HepG2 (cell line): ENCODE measurements around the gene VSNL1. TPM values are rescaled to one million over a fixed set of nuclear protein-coding genes. Genes with fewer than 3 reads are reported as not detected.

Experiments used
- ATAC-seq: fragments of 200-7000 bp; cut with Tn5 transposase; 3 replicates; pipeline ENCODE4 v1.9.1; 2020; ENCODE audit warnings: mild to moderate bottlenecking, moderate library complexity
- BruUV-seq: library from RNA; stranded (reverse); fragments of 400-500 nt; replicated peaks from 2 replicates; lab custom pipeline; 2021; lab: Mats Ljungman, UMichigan
- CTCF ChIA-PET: fragments of 300-600 bp; formaldehyde crosslinking; extraction: SDS; loops from one replicate; lab custom pipeline; 2021; ENCODE audit warnings: low total read pairs, inconsistent platforms, low intra/inter-chr PET ratio; lab: Yijun Ruan, JAX
- POLR2A ChIA-PET: fragments of 350-600 bp; sonication (Branson Sonifier 250); formaldehyde crosslinking; loops from one replicate; lab custom pipeline; 2020; ENCODE audit warnings: antibody characterized with exemption, inconsistent platforms; lab: Yijun Ruan, JAX
- DNase-seq: peaks from one replicate; pipeline ENCODE4 v3.0.0-alpha.2; 2015; ENCODE audit warnings: low spot score
- FAIRE-seq: peaks from 3 replicates; lab custom pipeline; 2011; peaks lifted over from hg19 to GRCh38; lab: Jason Lieb, UNC
- H2AFZ ChIP-seq: one replicate; pipeline ENCODE4 v1.6.1; 2011; ENCODE audit warnings: low read length, inconsistent platforms
- H3K27ac ChIP-seq: fragments of 300-600 bp; 3 replicates; pipeline ENCODE4 v1.8.0; 2011; ENCODE audit warnings: mixed run types, mild to moderate bottlenecking, mixed read lengths, low read length, inconsistent platforms; ENCODE audit not compliant: insufficient read depth; ENCODE audit errors: extremely low read length
- H3K27me3 ChIP-seq, 2 experiments: fragments of 200-600 bp in 1 of 2; 2 replicates in 1 of 2; 3 replicates in 1 of 2; pipeline versions ENCODE4 v1.6.0 to v1.8.0; 2011; ENCODE audit warnings: low read length in 2 of 2, mild to moderate bottlenecking in 2 of 2, moderate library complexity in 2 of 2, inconsistent platforms in 1 of 2; ENCODE audit not compliant: insufficient read depth in 2 of 2, control insufficient read depth in 1 of 2
- H3K36me3 ChIP-seq, 2 experiments: fragments of 200-600 bp in 1 of 2; replicated peaks in 1 of 2; 2 replicates in 1 of 2; 3 replicates in 1 of 2; pipeline versions ENCODE4 v1.5.1 to v1.8.0; 2011; ENCODE audit warnings: low read length in 2 of 2, inconsistent platforms in 1 of 2; ENCODE audit not compliant: insufficient read depth in 2 of 2, control insufficient read depth in 1 of 2
- H3K4me1 ChIP-seq: 2 replicates; pipeline ENCODE4 v1.5.1; 2012; ENCODE audit warnings: low read length, inconsistent platforms; ENCODE audit not compliant: insufficient read depth
- H3K4me2 ChIP-seq: 2 replicates; pipeline ENCODE4 v1.6.0; 2011; ENCODE audit warnings: low read depth, low read length, inconsistent platforms
- H3K4me3 ChIP-seq, 3 experiments: fragments of 200-600 bp in 1 of 3; sonication (generic), shearing (Covaris generic) in 1 of 3; replicated peaks in 1 of 3; 2 replicates each; pipeline ENCODE4 v1.5.1; 2011 to 2016; ENCODE audit warnings: low read length in 3 of 3, inconsistent platforms in 2 of 3, low read depth in 2 of 3, mild to moderate bottlenecking in 2 of 3, control low read depth in 1 of 3, mixed read lengths in 1 of 3; ENCODE audit not compliant: insufficient read depth in 1 of 3
- H3K79me2 ChIP-seq: one replicate; pipeline ENCODE4 v1.6.1; 2011; ENCODE audit warnings: low read length, inconsistent platforms; ENCODE audit not compliant: insufficient read depth
- H3K9ac ChIP-seq: 2 replicates; pipeline ENCODE4 v1.6.0; 2011; ENCODE audit warnings: mild to moderate bottlenecking, low read depth, low read length, inconsistent platforms; ENCODE audit not compliant: insufficient read depth
- H3K9me3 ChIP-seq: 2 replicates; pipeline ENCODE4 v1.5.1; 2012; ENCODE audit warnings: mild to moderate bottlenecking, low read length
- H4K20me1 ChIP-seq: 2 replicates; pipeline ENCODE4 v1.6.0; 2011; ENCODE audit warnings: inconsistent platforms, mild to moderate bottlenecking, low read length, moderate library complexity; ENCODE audit not compliant: insufficient read depth
- AHR ChIP-seq: IDR thresholded peaks from 2 replicates; pipeline ENCODE4 v1.6.1; 2018; ENCODE audit warnings: missing genetic modification reagents, missing compliant biosample characterization
- ATF7 ChIP-seq, 2 experiments: fragments of 450-650 bp in 1 of 2; sonication (generic) in 1 of 2; formaldehyde crosslinking in 1 of 2; IDR thresholded peaks; 2 replicates each; pipeline versions ENCODE4 v1.4.0 to v1.6.1; 2016 to 2020; ENCODE audit warnings: antibody characterized with exemption in 1 of 2, mild to moderate bottlenecking in 1 of 2, missing genetic modification reagents in 1 of 2
- FOSL2 ChIP-seq: sonication (generic); formaldehyde crosslinking; IDR thresholded peaks from 2 replicates; pipeline ENCODE4 v1.4.0; 2020; ENCODE audit warnings: missing genetic modification reagents
- KMT2B ChIP-seq: IDR thresholded peaks from 2 replicates; pipeline ENCODE4 v1.6.1; 2016; ENCODE audit warnings: missing genetic modification reagents, missing compliant biosample characterization
- POLR2AphosphoS2 ChIP-seq: IDR thresholded peaks from 2 replicates; pipeline ENCODE4 v1.6.1; 2011; ENCODE audit warnings: low read depth, low read length, improper control_type of control experiment
- PRMT3 ChIP-seq: sonication (generic); formaldehyde crosslinking; IDR thresholded peaks from 2 replicates; pipeline ENCODE4 v1.8.1; 2022; ENCODE audit warnings: low read depth, mild to moderate bottlenecking, moderate library complexity, missing genetic modification reagents, borderline replicate concordance
- SKIL ChIP-seq: sonication (generic); formaldehyde crosslinking; IDR thresholded peaks from 2 replicates; pipeline ENCODE4 v1.8.0; 2022; ENCODE audit warnings: missing genetic modification reagents, mild to moderate bottlenecking, moderate library complexity, borderline replicate concordance
- ZHX2 ChIP-seq, 2 experiments: sonication (generic) in 1 of 2; formaldehyde crosslinking in 1 of 2; IDR thresholded peaks; 2 replicates each; pipeline versions ENCODE4 v1.6.1 to v1.9.0; 2014 to 2022; ENCODE audit warnings: antibody characterized with exemption in 1 of 2, borderline replicate concordance in 1 of 2, inconsistent platforms in 1 of 2, low read depth in 1 of 2, missing genetic modification reagents in 1 of 2
- ZMYM2 ChIP-seq: sonication (generic); formaldehyde crosslinking; IDR thresholded peaks from 2 replicates; pipeline ENCODE4 v1.8.0; 2022; ENCODE audit warnings: mild to moderate bottlenecking, missing genetic modification reagents
- ZNF720 ChIP-seq: sonication (generic); formaldehyde crosslinking; IDR thresholded peaks from 2 replicates; pipeline ENCODE4 v1.4.0; 2020; ENCODE audit warnings: missing genetic modification reagents
- ZNF775 ChIP-seq: sonication (generic); formaldehyde crosslinking; IDR thresholded peaks from 2 replicates; pipeline ENCODE4 v1.4.0; 2020; ENCODE audit warnings: missing genetic modification reagents, mild to moderate bottlenecking, moderate library complexity, borderline replicate concordance
- WGBS: methylation state at CpG from one replicate; pipeline ENCODE4 v1.1.6; 2017; ENCODE audit warnings: low lambda C conversion rate; 5-methylcytosine and 5-hydroxymethylcytosine counted together
- in situ Hi-C: cut with HindIII; loops from 2 replicates; pipeline ENCODE4 v1.10.0; 2017; ENCODE audit warnings: low pct_unique_long_range_greater_than_20kb; ENCODE audit not compliant: extremely low pct_ligation_motif_present
- intact Hi-C: fragments of 100-400 bp; cut with micrococcal nuclease; formaldehyde crosslinking; loops from one replicate; pipeline ENCODE4 v1.10.0; 2022; ENCODE audit not compliant: unreplicated experiment
- polyA plus RNA-seq, 8 experiments: library from polyadenylated mRNA; depleted of rRNA in 3 of 8; stranded (reverse) in 7 of 8; unstranded in 1 of 8; fragments of >200 nt; fragmentation: Illumina TruSeq in 4 of 8; extraction: Trizol in 4 of 8; gene quantifications; 2 replicates each; pipeline versions ENCODE4 v1.2.1 to v1.2.3, GENCODE V29; 2011 to 2016; ENCODE audit warnings: low read depth in 4 of 8, missing spikeins in 1 of 8, mixed read lengths in 1 of 8; ENCODE audit not compliant: insufficient read depth in 1 of 8
- total RNA-seq, 5 experiments: library from RNA; depleted of rRNA; stranded (reverse); fragments of >200 nt; fragmentation: Illumina TruSeq; extraction: Trizol; gene quantifications; 2 replicates each; pipeline ENCODE4 v1.2.3, GENCODE V29; 2016; ENCODE audit warnings: low read depth in 1 of 5
- TF ChIP-seq, protein P1 (sequence below): sonication (generic); formaldehyde crosslinking; IDR thresholded peaks from 2 replicates; pipeline ENCODE4 v1.5.0; 2020; ENCODE audit warnings: missing genetic modification reagents

The VSNL1 gene
- total and polyA plus RNA-seq, 2 of the 13 experiments (the other 11 are each of a cell fraction or from before 2014, with no cell fraction given): 63.2 to 95.9 TPM

GRCh38 chr2:17607379-17607778 is 66.9 kb downstream of the VSNL1 start:
- H4K20me1 ChIP-seq: no peaks in the 10 kb centered on the region
- DNase-seq (no peak), ATAC-seq (no peak), FAIRE-seq (no peak)
- H3K9ac ChIP-seq: no peak overlapping the region
- ChIA-PET CTCF (no interaction called here), POLR2A (interaction anchor here (2.3 kb wide), 1 partner anchor 67 kb away, joined by 4 read pairs; the partner anchor contains the start of gene VSNL1)
- 100% methylated on average over 1 of the region's 1 CpG for WGBS
- no peaks in the 10 kb centered on the region for H3K79me2 ChIP-seq
- H3K27ac ChIP-seq: no peak overlapping the region
- no peak overlapping the region for H2AFZ ChIP-seq
- in situ Hi-C loops: no loop called here
- no peaks in the 10 kb centered on the region for H3K27me3 ChIP-seq
- H3K4me2 ChIP-seq: no peak overlapping the region
- H3K4me3 ChIP-seq: no peak overlapping the region
- no peaks in the 10 kb centered on the region for H3K9me3 ChIP-seq
- BruUV-seq: no TSS peak
- peaks cover 20 to 56% of the 10 kb centered on the region in 2 experiments for H3K36me3 ChIP-seq
- H3K4me1 ChIP-seq: no peaks in the 10 kb centered on the region
- intact Hi-C loops: no loop called here
- no peak for TF ChIP-seq ATF7 (IDR thresholded peaks at IDR 0.05)
- TF ChIP-seq ATF7 (CRISPR knock-in tag; IDR thresholded peaks at IDR 0.05): no peak
- TF ChIP-seq KMT2B (CRISPR knock-in tag): no peak
- TF ChIP-seq, protein P1, sequence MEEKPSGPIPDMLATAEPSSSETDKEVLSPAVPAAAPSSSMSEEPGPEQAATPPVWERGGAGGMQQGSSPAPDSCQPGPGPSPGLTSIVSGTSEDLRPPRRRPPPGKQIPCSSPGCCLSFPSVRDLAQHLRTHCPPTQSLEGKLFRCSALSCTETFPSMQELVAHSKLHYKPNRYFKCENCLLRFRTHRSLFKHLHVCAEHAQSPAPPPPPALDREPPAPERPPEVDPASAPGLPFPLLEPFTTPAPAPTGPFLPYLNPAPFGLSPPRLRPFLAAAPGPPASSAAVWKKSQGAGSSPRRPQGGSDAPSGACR (CRISPR knock-in tag): no peak
- TF ChIP-seq POLR2AphosphoS2: no peak
- no peak for TF ChIP-seq PRMT3 (CRISPR knock-in tag)
- no peak for TF ChIP-seq ZHX2 (IDR thresholded peaks at IDR 0.05; ENCODE audit: low read depth)
- TF ChIP-seq ZHX2 (CRISPR knock-in tag; IDR thresholded peaks at IDR 0.05; ENCODE audit: borderline replicate concordance): no peak
- TF ChIP-seq FOSL2 (CRISPR knock-in tag): no peak
- no peak for TF ChIP-seq ZNF775
- TF ChIP-seq ZMYM2 (CRISPR knock-in tag): no peak
- TF ChIP-seq ZNF720 (CRISPR knock-in tag): no peak
- no peak for TF ChIP-seq SKIL (CRISPR knock-in tag)
- TF ChIP-seq AHR (CRISPR knock-in tag): no peak
